ENCODE results near the gene GLIS2.

Gene GLIS2

DNA sequence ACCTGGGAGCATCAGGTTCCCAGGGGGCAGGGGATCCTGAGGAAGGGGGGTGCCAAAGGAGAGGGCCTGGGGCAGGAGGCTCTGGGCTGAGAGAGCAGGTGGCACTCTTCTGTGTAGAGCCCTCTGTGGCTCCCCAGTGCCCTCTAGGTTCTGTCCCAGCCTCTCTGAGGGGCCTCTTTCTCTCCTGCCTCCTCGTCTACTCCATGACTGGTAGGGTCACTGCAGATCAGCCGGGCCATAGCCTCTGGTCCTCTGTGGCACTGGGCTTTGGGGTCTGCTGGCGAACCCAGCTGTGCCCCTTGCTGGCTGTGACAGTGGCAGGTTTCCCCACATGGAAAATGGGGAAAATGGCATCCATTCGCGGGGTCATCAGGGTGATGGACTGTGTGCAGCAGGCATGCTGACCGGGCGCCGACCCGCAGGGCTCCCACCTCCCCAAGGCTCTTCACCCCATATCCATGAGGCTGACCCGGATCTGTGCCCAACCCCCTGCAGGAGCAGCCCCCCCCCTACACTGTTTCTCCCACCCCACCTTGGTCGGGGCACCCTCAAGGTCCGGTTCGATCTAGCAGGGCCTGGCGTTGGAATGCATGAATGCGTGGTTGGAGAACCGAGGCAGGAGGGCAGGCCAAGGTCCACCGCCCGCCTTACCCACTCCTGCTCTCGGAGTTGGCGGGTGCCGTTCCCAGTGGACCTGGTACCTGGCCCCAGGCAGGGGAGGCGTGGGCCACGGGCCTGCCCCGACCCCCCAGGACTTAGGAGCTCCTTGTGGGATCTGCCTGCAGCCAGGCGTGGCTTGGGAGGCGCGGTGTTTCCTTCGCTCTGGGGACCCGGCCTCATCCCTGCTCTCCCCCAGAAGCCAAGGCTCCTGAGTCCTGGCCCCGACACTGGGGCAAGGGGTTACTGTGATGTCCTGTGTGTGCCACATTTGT is 6.5 kb downstream of the GLIS2 start:
- peak in 1 of 2 donors; percentile 72 for DNase-seq
- Histone ChIP-seq H3K36me3 (no peaks in the 10 kb centered on the region), H3K9me3 (no peaks in the 10 kb centered on the region), H3K27me3 (no peaks in the 10 kb centered on the region), H3K4me1 (peaks cover 0 to 100% (median 96%) of the 10 kb centered on the region in 4 donors), H3K4me3 (no peak overlapping the region), H3K27ac (peak overlapping the region; percentile 93 to 99)
- TF ChIP-seq, protein P1, sequence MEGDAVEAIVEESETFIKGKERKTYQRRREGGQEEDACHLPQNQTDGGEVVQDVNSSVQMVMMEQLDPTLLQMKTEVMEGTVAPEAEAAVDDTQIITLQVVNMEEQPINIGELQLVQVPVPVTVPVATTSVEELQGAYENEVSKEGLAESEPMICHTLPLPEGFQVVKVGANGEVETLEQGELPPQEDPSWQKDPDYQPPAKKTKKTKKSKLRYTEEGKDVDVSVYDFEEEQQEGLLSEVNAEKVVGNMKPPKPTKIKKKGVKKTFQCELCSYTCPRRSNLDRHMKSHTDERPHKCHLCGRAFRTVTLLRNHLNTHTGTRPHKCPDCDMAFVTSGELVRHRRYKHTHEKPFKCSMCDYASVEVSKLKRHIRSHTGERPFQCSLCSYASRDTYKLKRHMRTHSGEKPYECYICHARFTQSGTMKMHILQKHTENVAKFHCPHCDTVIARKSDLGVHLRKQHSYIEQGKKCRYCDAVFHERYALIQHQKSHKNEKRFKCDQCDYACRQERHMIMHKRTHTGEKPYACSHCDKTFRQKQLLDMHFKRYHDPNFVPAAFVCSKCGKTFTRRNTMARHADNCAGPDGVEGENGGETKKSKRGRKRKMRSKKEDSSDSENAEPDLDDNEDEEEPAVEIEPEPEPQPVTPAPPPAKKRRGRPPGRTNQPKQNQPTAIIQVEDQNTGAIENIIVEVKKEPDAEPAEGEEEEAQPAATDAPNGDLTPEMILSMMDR (IDR thresholded peaks at IDR 0.05) = no peak
- intact Hi-C loops (cut with DNase I; ENCODE audit: low total_unique reads) = loop anchor here (10.0 kb wide), 1 partner anchor 118 kb away; no protein-coding TSS in a partner anchor

- peak in 1 of 2 donors; percentile 78 for DNase-seq
- peak overlapping the region; percentile 4 to 12 for H3K4me3 ChIP-seq
- no peaks in the 10 kb centered on the region for H3K27me3 ChIP-seq
- peaks cover under 1 to 100% (median 96%) of the 10 kb centered on the region in 4 donors for H3K4me1 ChIP-seq
- TF ChIP-seq, protein P1 (IDR thresholded peaks at IDR 0.05) = no peak
- no peaks in the 10 kb centered on the region for H3K36me3 ChIP-seq
- peak overlapping the region; percentile 93 to 99 for H3K27ac ChIP-seq
- intact Hi-C loops (cut with DNase I; ENCODE audit: low total_unique reads) = loop anchor here (10.0 kb wide), 1 partner anchor 118 kb away; no protein-coding TSS in a partner anchor
- no peaks in the 10 kb centered on the region for H3K9me3 ChIP-seq
These were observed 7.4 kb downstream of the GLIS2 start for GRCh38 chr16:4323071-4323844.

DNA sequence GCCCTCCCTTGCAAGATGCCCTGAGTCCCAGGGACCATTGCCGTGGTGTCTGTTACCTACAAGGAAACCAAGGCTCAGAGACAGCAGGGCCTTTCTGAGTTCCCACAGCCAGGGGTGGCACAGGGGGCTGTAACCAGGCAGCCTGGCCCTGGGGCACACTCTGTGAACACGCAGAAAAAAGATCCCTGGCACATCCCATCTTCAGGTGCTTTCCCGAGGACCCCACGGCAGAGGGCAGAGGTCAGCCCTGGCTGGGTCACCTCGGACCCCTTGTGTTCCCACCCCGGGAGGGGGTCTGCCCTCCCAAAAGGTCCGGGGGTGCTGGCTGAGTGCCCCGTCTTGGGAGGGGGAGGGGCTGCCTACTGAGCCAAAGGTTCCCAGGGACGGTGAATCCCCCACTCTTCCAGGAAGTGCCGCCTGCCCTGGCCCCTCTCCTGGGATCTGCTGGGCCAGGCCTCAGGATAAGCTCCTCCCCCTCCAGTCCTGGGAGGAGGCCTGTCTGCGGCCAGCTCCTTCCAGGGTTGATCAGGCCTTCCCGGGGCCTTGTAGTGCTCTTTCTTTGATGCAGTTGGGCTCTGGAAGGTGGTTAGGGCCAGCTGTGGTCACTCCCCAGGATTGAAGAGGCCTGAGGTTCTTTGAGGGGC is 8.1 kb downstream of the GLIS2 start:
- H3K36me3 ChIP-seq = no peaks in the 10 kb centered on the region
- intact Hi-C loops (cut with DNase I; ENCODE audit: low total_unique reads) = loop anchor here (10.0 kb wide), 1 partner anchor 119 kb away; no protein-coding TSS in a partner anchor
- DNase-seq = peak; percentile 68 to 88
- peak overlapping the region; percentile 93 to 99 for H3K27ac ChIP-seq
- peaks cover 7 to 100% (median 96%) of the 10 kb centered on the region in 4 donors for H3K4me1 ChIP-seq
- H3K9me3 ChIP-seq = no peaks in the 10 kb centered on the region
- TF ChIP-seq, protein P1 (IDR thresholded peaks at IDR 0.05) = no peak
- peak overlapping the region; percentile 4 to 12 for H3K4me3 ChIP-seq
- H3K27me3 ChIP-seq = no peaks in the 10 kb centered on the region

DNA sequence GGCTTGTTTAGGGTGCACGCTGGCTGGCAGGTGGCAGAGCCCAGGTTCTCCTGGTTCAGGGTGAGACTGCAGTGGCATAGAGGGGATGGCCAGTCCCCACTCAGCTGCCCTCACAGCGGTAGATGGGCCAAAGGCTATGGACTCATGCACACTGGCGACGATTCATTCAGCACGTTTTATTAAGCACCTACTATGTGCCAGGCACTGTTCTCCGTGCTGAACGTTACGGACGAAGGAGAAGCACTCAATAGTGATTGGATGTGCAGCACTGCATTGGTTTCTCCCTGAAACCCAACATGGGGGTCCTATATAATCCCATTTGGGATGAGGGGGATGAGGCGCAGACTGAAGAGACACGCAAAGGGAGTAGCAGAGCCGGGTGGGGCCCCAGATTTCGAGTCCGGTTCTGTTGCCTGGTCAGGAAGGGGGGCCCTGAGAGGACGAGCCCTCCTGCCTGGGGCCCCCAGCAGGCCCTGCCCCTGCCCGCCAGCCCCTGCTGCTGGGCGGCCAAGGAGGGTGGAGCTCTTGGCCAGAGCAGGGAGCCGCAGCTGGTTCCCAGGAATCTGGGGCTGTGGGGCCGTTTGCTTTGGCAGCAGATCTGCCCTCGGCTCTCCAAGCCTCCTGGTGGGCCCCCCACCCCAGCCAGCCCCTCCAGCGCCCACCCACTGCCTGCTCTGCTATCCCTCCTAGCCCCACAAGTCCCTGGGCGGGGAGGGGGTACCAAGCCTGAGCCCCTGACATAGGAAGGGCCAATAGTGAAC is 8.8 kb downstream of the GLIS2 start:
- intact Hi-C loops (cut with DNase I; ENCODE audit: low total_unique reads) = loop anchor here (10.0 kb wide), 1 partner anchor 120 kb away; no protein-coding TSS in a partner anchor
- no peaks in the 10 kb centered on the region for H3K27me3 ChIP-seq
- peaks cover 8 to 100% (median 96%) of the 10 kb centered on the region in 4 donors for H3K4me1 ChIP-seq
- H3K36me3 ChIP-seq = no peaks in the 10 kb centered on the region
- TF ChIP-seq, protein P1 (IDR thresholded peaks at IDR 0.05) = no peak
- peak overlapping the region; percentile 93 to 99 for H3K27ac ChIP-seq
- H3K4me3 ChIP-seq = no peak overlapping the region
- DNase-seq = no peak
- no peaks in the 10 kb centered on the region for H3K9me3 ChIP-seq

Data from tibial artery (tissue), 4 donors.